ENCODE results near the gene MRPS7. TPM values are rescaled to one million over a fixed set of nuclear protein-coding genes. Genes with fewer than 3 reads are reported as not detected.

Gene MRPS7
- total RNA-seq, 1 donor from 2014 or later = 34.7 TPM

- intact Hi-C loops (cut with DNase I) = no loop called here
- peaks cover 73% of the 10 kb centered on the region for H3K36me3 ChIP-seq
- H3K27ac ChIP-seq = no peak overlapping the region
- no peak for TF ChIP-seq CTCF (IDR thresholded peaks at IDR 0.05)
- ATAC-seq = peak; percentile 46
- H3K27me3 ChIP-seq = no peaks in the 10 kb centered on the region
- no peaks in the 10 kb centered on the region for H3K4me1 ChIP-seq
- no peak for DNase-seq
- no peak overlapping the region for H3K4me3 ChIP-seq
- no peaks in the 10 kb centered on the region for H3K9me3 ChIP-seq
Observed at GRCh38 chr17:75244133-75244866, 17.4 kb upstream of the MRPS7 start.

GRCh38 chr17:75245011-75245410 lies 16.7 kb upstream of the MRPS7 start:
- no peak for TF ChIP-seq CTCF (IDR thresholded peaks at IDR 0.05)
- H3K36me3 ChIP-seq = peaks cover 66% of the 10 kb centered on the region
- H3K4me1 ChIP-seq = peaks cover 7% of the 10 kb centered on the region
- H3K9me3 ChIP-seq = no peaks in the 10 kb centered on the region
- no peaks in the 10 kb centered on the region for H3K27me3 ChIP-seq
- ATAC-seq (no peak), DNase-seq (no peak)
- H3K27ac ChIP-seq = no peak overlapping the region
- no peak overlapping the region for H3K4me3 ChIP-seq
- intact Hi-C loops (cut with DNase I) = no loop called here

- intact Hi-C loops (cut with DNase I) = no loop called here
- no peak overlapping the region for H3K4me3 ChIP-seq
Observed at GRCh38 chr17:75246404-75246803, 15.3 kb upstream of the MRPS7 start.

GRCh38 chr17:75249564-75249963 lies 12.1 kb upstream of the MRPS7 start:
- no peak overlapping the region for H3K4me3 ChIP-seq
- no peak for ATAC-seq
- DNase-seq = no peak
- intact Hi-C loops (cut with DNase I) = no loop called here
- H3K27me3 ChIP-seq = no peaks in the 10 kb centered on the region
- H3K9me3 ChIP-seq = no peaks in the 10 kb centered on the region
- H3K36me3 ChIP-seq = peaks cover 21% of the 10 kb centered on the region
- H3K27ac ChIP-seq = no peak overlapping the region
- TF ChIP-seq CTCF (IDR thresholded peaks at IDR 0.05) = no peak
- peaks cover 13% of the 10 kb centered on the region for H3K4me1 ChIP-seq

More at GRCh38 chr17:75246404-75246803, 15.3 kb upstream of the MRPS7 start:
- no peak for TF ChIP-seq CTCF (IDR thresholded peaks at IDR 0.05)
- DNase-seq (no peak), ATAC-seq (no peak)
- peaks cover 52% of the 10 kb centered on the region for H3K36me3 ChIP-seq
- no peaks in the 10 kb centered on the region for H3K27me3 ChIP-seq
- H3K27ac ChIP-seq = no peak overlapping the region
- peaks cover 13% of the 10 kb centered on the region for H3K4me1 ChIP-seq
- no peaks in the 10 kb centered on the region for H3K9me3 ChIP-seq

GRCh38 chr17:75250009-75250471 lies 11.6 kb upstream of the MRPS7 start:
- Histone ChIP-seq H3K9me3 (no peaks in the 10 kb centered on the region), H3K27ac (no peak overlapping the region), H3K36me3 (peaks cover 16% of the 10 kb centered on the region), H3K4me3 (no peak overlapping the region), H3K27me3 (no peaks in the 10 kb centered on the region), H3K4me1 (peaks cover 13% of the 10 kb centered on the region)
- intact Hi-C loops (cut with DNase I) = no loop called here
- TF ChIP-seq CTCF (IDR thresholded peaks at IDR 0.05) = no peak
- ATAC-seq (peak; percentile 53), DNase-seq (no peak)
